Kidney epithelial cell (primary cell): ENCODE measurements around the gene SLC5A1. TPM values are rescaled to one million over a fixed set of nuclear protein-coding genes. Genes with fewer than 3 reads are reported as not detected.

Source experiments
- DNase-seq: peaks from one replicate; pipeline ENCODE4 v3.0.0-alpha.2; 2010; ENCODE audit warnings: low read depth
- H3K27me3 ChIP-seq: 2 replicates; pipeline ENCODE4 v1.6.0; 2011; ENCODE audit warnings: low read length; ENCODE audit not compliant: control insufficient read depth, insufficient read depth
- H3K36me3 ChIP-seq: 2 replicates; pipeline ENCODE4 v1.5.1; 2011; ENCODE audit warnings: low read length; ENCODE audit not compliant: control insufficient read depth, insufficient read depth
- H3K4me3 ChIP-seq: 2 replicates; pipeline ENCODE4 v1.5.1; 2011; ENCODE audit warnings: low read depth, mild to moderate bottlenecking, control low read depth, low read length
- CTCF ChIP-seq: IDR thresholded peaks from 2 replicates; pipeline ENCODE4 v1.5.1; 2011; ENCODE audit warnings: mild to moderate bottlenecking, moderate library complexity, low read length, control low read depth, inconsistent platforms; ENCODE audit not compliant: insufficient read depth, poor library complexity, severe bottlenecking
- total RNA-seq: library from RNA; depleted of rRNA; stranded (reverse); fragments of >200 nt; gene quantifications from 2 replicates; pipeline ENCODE4 v1.2.3, GENCODE V29; 2015

Gene SLC5A1
- total RNA-seq, 1 donor from 2014 or later: 0.38 TPM

DNA sequence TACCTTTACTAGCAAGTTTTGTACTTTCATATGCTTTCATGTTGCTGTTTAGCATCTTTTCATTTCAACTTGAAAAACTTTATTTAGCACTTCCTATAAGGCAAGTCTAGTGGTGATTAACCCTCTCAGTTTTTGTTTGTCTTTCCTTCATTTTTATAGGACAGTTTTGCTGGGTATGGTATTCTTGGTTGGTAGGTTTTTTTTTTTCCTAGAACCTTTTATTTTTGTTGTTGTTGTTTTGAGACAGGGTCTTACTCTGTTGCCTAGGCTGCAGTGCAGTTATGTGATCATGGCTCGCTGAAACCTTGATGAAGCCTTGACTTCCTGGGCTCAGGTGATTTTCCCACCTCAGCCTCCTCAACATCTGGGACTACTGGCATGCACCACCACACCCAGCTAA lies 29.9 kb upstream of the SLC5A1 start:
- Histone ChIP-seq H3K27me3 (no peaks in the 10 kb centered on the region), H3K4me3 (no peak overlapping the region), H3K36me3 (no peaks in the 10 kb centered on the region)
- no peak for TF ChIP-seq CTCF
- DNase-seq: no peak

- H3K4me3 ChIP-seq: no peak overlapping the region
- no peaks in the 10 kb centered on the region for H3K27me3 ChIP-seq
- TF ChIP-seq CTCF: no peak
- H3K36me3 ChIP-seq: no peaks in the 10 kb centered on the region
- DNase-seq: no peak
These were observed 27.0 kb upstream of the SLC5A1 start for GRCh38 chr22:32016081-32016480.

GRCh38 chr22:32018056-32018455 lies 25.0 kb upstream of the SLC5A1 start:
- DNase-seq: no peak
- Histone ChIP-seq H3K4me3 (no peak overlapping the region), H3K27me3 (no peaks in the 10 kb centered on the region), H3K36me3 (no peaks in the 10 kb centered on the region)
- TF ChIP-seq CTCF: no peak

DNA sequence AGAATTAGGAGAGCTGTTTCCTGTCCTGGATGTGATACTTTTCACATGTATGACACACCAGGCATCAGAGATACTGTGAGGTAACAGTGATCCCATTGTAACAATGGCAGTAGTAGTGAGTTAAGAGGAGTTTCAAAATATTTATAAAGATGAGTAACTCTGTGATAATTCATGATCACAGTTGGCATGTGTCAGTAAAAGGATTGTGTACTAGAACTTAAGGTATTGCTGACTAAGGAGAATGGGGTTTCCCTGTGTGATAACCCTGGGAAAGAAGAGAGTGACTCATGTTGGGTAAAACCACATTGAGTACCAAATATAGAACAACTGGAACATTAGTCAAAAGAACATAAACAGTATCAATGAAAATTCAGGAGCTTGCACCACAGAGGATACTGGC lies 22.9 kb upstream of the SLC5A1 start:
- no peak for TF ChIP-seq CTCF
- Histone ChIP-seq H3K27me3 (no peaks in the 10 kb centered on the region), H3K4me3 (no peak overlapping the region), H3K36me3 (no peaks in the 10 kb centered on the region)
- DNase-seq: peak; percentile 94

- Histone ChIP-seq H3K36me3 (no peaks in the 10 kb centered on the region), H3K4me3 (no peak overlapping the region), H3K27me3 (no peaks in the 10 kb centered on the region)
- no peak for TF ChIP-seq CTCF
- DNase-seq: no peak
These were observed 21.3 kb upstream of the SLC5A1 start for GRCh38 chr22:32021716-32022115.

- H3K4me3 ChIP-seq: no peak overlapping the region
- no peak for DNase-seq
These were observed 19.7 kb upstream of the SLC5A1 start for GRCh38 chr22:32023251-32023827.

More at GRCh38 chr22:32023251-32023827, 19.7 kb upstream of the SLC5A1 start:
- Histone ChIP-seq H3K36me3 (no peaks in the 10 kb centered on the region), H3K27me3 (no peaks in the 10 kb centered on the region)
- TF ChIP-seq CTCF: no peak
